HL-60 (cell line): Measurements from ENCODE around the gene PAGE1.

Experiments used
- DNase-seq, 2 experiments: peaks; one replicate each; pipeline ENCODE4 v3.0.0-alpha.2; 2010 to 2020; ENCODE audit warnings: low read depth in 1 of 2, low spot score in 1 of 2
- H3K27ac ChIP-seq: fragments of 250-450 bp; sonication (Bioruptor Pico); replicated peaks from 2 replicates; pipeline ENCODE4 v1.5.1; 2020; ENCODE audit warnings: mild to moderate bottlenecking, moderate library complexity
- H3K27me3 ChIP-seq: fragments of 250-450 bp; sonication (Bioruptor Pico); 2 replicates; pipeline ENCODE4 v1.5.1; 2021; ENCODE audit warnings: mild to moderate bottlenecking, moderate library complexity; ENCODE audit not compliant: insufficient read depth, poor library complexity, severe bottlenecking
- H3K4me3 ChIP-seq: replicated peaks from 2 replicates; pipeline ENCODE4 v1.5.1; 2011; ENCODE audit warnings: mild to moderate bottlenecking, control low read depth, low read length; ENCODE audit not compliant: insufficient read depth
- GABPA ChIP-seq: IDR thresholded peaks from 2 replicates; pipeline ENCODE4 v1.6.1; 2012; ENCODE audit warnings: low read depth
- POLR2AphosphoS5 ChIP-seq: IDR thresholded peaks from 2 replicates; pipeline ENCODE4 v1.6.1; 2012; ENCODE audit warnings: low read depth
- SPI1 ChIP-seq: IDR thresholded peaks from 2 replicates; pipeline ENCODE4 v1.6.1; 2012; ENCODE audit warnings: low read depth, mild to moderate bottlenecking, borderline replicate concordance
- TF ChIP-seq, protein P1 (sequence below): IDR thresholded peaks from 2 replicates; pipeline ENCODE4 v1.6.1; 2012; ENCODE audit warnings: low read depth; ENCODE audit not compliant: insufficient replicate concordance
- TF ChIP-seq, protein P2 (sequence below): IDR thresholded peaks from one replicate; pipeline ENCODE4 v1.5.1; 2011; ENCODE audit warnings: low read length, control low read depth, inconsistent platforms; ENCODE audit not compliant: insufficient read depth

The PAGE1 gene

DNA sequence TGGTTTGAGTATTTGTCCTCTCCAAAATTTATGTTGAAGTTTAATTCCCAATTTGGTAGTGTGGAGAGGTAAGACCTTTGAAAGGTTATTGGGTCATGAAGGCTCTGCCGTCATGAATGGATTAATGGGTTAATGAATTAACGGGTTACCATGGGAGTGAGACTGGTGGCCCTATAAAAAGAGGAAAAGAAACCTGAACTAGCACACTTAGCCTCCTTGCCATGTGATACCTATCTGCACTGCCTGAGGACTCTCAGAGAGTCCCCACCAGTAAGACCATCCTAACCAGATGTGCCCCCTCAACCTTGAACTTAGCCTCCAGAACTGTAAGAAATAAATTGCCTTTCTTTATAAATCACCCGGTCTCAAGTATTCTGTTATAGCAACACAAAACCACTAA lies 39.3 kb downstream of the PAGE1 start:
- no peak overlapping the region for H3K27ac ChIP-seq
- no peak for DNase-seq
- no peak overlapping the region for H3K4me3 ChIP-seq
- TF ChIP-seq POLR2AphosphoS5 = no peak
- TF ChIP-seq, protein P1, sequence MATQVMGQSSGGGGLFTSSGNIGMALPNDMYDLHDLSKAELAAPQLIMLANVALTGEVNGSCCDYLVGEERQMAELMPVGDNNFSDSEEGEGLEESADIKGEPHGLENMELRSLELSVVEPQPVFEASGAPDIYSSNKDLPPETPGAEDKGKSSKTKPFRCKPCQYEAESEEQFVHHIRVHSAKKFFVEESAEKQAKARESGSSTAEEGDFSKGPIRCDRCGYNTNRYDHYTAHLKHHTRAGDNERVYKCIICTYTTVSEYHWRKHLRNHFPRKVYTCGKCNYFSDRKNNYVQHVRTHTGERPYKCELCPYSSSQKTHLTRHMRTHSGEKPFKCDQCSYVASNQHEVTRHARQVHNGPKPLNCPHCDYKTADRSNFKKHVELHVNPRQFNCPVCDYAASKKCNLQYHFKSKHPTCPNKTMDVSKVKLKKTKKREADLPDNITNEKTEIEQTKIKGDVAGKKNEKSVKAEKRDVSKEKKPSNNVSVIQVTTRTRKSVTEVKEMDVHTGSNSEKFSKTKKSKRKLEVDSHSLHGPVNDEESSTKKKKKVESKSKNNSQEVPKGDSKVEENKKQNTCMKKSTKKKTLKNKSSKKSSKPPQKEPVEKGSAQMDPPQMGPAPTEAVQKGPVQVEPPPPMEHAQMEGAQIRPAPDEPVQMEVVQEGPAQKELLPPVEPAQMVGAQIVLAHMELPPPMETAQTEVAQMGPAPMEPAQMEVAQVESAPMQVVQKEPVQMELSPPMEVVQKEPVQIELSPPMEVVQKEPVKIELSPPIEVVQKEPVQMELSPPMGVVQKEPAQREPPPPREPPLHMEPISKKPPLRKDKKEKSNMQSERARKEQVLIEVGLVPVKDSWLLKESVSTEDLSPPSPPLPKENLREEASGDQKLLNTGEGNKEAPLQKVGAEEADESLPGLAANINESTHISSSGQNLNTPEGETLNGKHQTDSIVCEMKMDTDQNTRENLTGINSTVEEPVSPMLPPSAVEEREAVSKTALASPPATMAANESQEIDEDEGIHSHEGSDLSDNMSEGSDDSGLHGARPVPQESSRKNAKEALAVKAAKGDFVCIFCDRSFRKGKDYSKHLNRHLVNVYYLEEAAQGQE = no peak
- no peak for TF ChIP-seq GABPA
- TF ChIP-seq SPI1 = no peak
- TF ChIP-seq, protein P2, sequence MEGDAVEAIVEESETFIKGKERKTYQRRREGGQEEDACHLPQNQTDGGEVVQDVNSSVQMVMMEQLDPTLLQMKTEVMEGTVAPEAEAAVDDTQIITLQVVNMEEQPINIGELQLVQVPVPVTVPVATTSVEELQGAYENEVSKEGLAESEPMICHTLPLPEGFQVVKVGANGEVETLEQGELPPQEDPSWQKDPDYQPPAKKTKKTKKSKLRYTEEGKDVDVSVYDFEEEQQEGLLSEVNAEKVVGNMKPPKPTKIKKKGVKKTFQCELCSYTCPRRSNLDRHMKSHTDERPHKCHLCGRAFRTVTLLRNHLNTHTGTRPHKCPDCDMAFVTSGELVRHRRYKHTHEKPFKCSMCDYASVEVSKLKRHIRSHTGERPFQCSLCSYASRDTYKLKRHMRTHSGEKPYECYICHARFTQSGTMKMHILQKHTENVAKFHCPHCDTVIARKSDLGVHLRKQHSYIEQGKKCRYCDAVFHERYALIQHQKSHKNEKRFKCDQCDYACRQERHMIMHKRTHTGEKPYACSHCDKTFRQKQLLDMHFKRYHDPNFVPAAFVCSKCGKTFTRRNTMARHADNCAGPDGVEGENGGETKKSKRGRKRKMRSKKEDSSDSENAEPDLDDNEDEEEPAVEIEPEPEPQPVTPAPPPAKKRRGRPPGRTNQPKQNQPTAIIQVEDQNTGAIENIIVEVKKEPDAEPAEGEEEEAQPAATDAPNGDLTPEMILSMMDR = no peak
- no peaks in the 10 kb centered on the region for H3K27me3 ChIP-seq

DNA sequence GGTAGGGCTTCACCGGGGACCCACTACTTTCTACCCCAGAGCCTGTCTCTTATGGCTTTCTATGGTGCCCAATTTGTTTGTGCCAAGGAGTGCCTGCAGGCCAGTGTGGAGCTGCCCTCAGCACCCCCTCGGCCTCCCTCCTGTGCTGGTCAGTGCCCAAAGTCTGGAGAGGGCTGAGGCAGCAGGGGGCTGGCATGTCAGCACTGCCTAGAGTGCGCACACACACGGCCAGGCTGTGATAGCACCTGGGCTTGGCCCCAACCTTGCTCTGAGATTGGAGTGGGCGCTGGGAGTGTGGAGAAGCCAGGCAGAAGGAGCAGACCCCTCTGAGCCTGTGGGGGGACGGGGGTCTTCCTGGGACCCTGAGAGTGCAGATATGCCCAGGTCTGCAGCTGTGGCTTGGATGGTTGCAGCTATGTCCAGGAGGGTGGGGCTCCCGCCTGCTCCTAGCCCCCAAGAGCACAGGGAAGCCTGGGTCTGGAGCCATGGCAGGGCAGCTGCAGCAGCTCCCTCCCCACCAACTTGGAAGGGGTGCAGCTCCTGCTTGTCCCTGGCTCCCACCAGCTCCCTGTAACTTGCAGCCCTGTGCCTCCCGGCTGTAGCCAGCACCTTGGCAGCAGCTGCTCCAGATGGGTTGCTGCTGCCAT lies 50.7 kb downstream of the PAGE1 start:
- DNase-seq = no peak
- Histone ChIP-seq H3K27me3 (no peaks in the 10 kb centered on the region), H3K27ac (no peak overlapping the region), H3K4me3 (no peak overlapping the region)
- TF ChIP-seq SPI1 = no peak
- TF ChIP-seq, protein P1 = no peak
- TF ChIP-seq, protein P2 = no peak
- no peak for TF ChIP-seq GABPA
